ENCODE data around the gene MYO1B. TPM values are rescaled to one million over a fixed set of nuclear protein-coding genes. Genes with fewer than 3 reads are reported as not detected.

Gene MYO1B
- total RNA-seq, 3 donors from 2014 or later (not counting 1 experiment from before 2014, with no cell fraction given): 0.21 to 0.80 (median 0.29) TPM

GRCh38 chr2:191399601-191400000 is 154.4 kb downstream of the MYO1B start:
- H3K9me3 ChIP-seq (ENCODE audit: control insufficient read depth, insufficient read depth, low read length): no peaks in the 10 kb centered on the region
- 94% methylated on average over 5 of the region's 5 CpGs for WGBS (ENCODE audit: insufficient coverage)
- intact Hi-C loops (cut with micrococcal nuclease): no loop called here
- no peaks in the 10 kb centered on the region for H3K27me3 ChIP-seq (ENCODE audit: control insufficient read depth, insufficient read depth, low read length)
- Mint-ChIP-seq H3K27ac (no peak overlapping the region), H3K36me3 (no peaks in the 10 kb centered on the region), H3K4me3 (no peak overlapping the region), H3K4me1 (peaks cover 0 to 3% of the 10 kb centered on the region in 2 donors), H3K9me3 (no peaks in the 10 kb centered on the region), H3K27me3 (ENCODE audit: low read depth in 2 of 2) (peaks cover 2 to 17% of the 10 kb centered on the region in 2 donors)
- H3K4me3 ChIP-seq (ENCODE audit: low read length): no peak overlapping the region
- no peak for DNase-seq
- no peaks in the 10 kb centered on the region for H3K36me3 ChIP-seq (ENCODE audit: control insufficient read depth, insufficient read depth, low read length)
- no peaks in the 10 kb centered on the region for H3K4me1 ChIP-seq (ENCODE audit: control insufficient read depth, insufficient read depth, low read length)
- no peak overlapping the region for H3K27ac ChIP-seq (ENCODE audit: low read length)
- no peak for TF ChIP-seq CTCF (IDR thresholded peaks at IDR 0.05)
- no peak for ATAC-seq

- no peak overlapping the region for H3K27ac ChIP-seq (ENCODE audit: low read length)
- Mint-ChIP-seq H3K36me3 (no peaks in the 10 kb centered on the region), H3K4me1 (peaks cover 0 to 10% of the 10 kb centered on the region in 2 donors), H3K4me3 (no peak overlapping the region), H3K27me3 (ENCODE audit: low read depth in 2 of 2) (peaks cover 5 to 11% of the 10 kb centered on the region in 2 donors), H3K27ac (no peak overlapping the region), H3K9me3 (no peaks in the 10 kb centered on the region)
- intact Hi-C loops (cut with micrococcal nuclease): no loop called here
- no peaks in the 10 kb centered on the region for H3K27me3 ChIP-seq (ENCODE audit: control insufficient read depth, insufficient read depth, low read length)
- no CpG with 5 or more reads among the region's 1 CpG for WGBS (ENCODE audit: insufficient coverage)
- H3K36me3 ChIP-seq (ENCODE audit: control insufficient read depth, insufficient read depth, low read length): no peaks in the 10 kb centered on the region
- H3K4me1 ChIP-seq (ENCODE audit: control insufficient read depth, insufficient read depth, low read length): no peaks in the 10 kb centered on the region
- TF ChIP-seq CTCF (IDR thresholded peaks at IDR 0.05): no peak
- DNase-seq (no peak), ATAC-seq (no peak)
- no peak overlapping the region for H3K4me3 ChIP-seq (ENCODE audit: low read length)
- H3K9me3 ChIP-seq (ENCODE audit: control insufficient read depth, insufficient read depth, low read length): no peaks in the 10 kb centered on the region
These were observed 156.1 kb downstream of the MYO1B start for GRCh38 chr2:191401287-191401686.

GRCh38 chr2:191402966-191403565 is 157.9 kb downstream of the MYO1B start:
- no peak for ATAC-seq
- no peak for DNase-seq
- 92% methylated on average over 2 of the region's 3 CpGs for WGBS (ENCODE audit: insufficient coverage)
- Mint-ChIP-seq H3K4me1 (peaks cover 0 to 10% of the 10 kb centered on the region in 2 donors), H3K36me3 (no peaks in the 10 kb centered on the region), H3K4me3 (no peak overlapping the region), H3K27ac (no peak overlapping the region), H3K27me3 (ENCODE audit: low read depth in 2 of 2) (peaks cover 5 to 7% of the 10 kb centered on the region in 2 donors), H3K9me3 (no peaks in the 10 kb centered on the region)
- H3K9me3 ChIP-seq (ENCODE audit: control insufficient read depth, insufficient read depth, low read length): no peaks in the 10 kb centered on the region
- no peak for TF ChIP-seq CTCF (IDR thresholded peaks at IDR 0.05)
- no peaks in the 10 kb centered on the region for H3K4me1 ChIP-seq (ENCODE audit: control insufficient read depth, insufficient read depth, low read length)
- intact Hi-C loops (cut with micrococcal nuclease): no loop called here
- H3K4me3 ChIP-seq (ENCODE audit: low read length): no peak overlapping the region
- no peaks in the 10 kb centered on the region for H3K36me3 ChIP-seq (ENCODE audit: control insufficient read depth, insufficient read depth, low read length)
- H3K27ac ChIP-seq (ENCODE audit: low read length): no peak overlapping the region
- no peaks in the 10 kb centered on the region for H3K27me3 ChIP-seq (ENCODE audit: control insufficient read depth, insufficient read depth, low read length)

- Mint-ChIP-seq H3K27me3 (ENCODE audit: low read depth in 2 of 2) (peaks cover 5 to 7% of the 10 kb centered on the region in 2 donors), H3K4me1 (peaks cover 0 to 10% of the 10 kb centered on the region in 2 donors), H3K36me3 (no peaks in the 10 kb centered on the region), H3K27ac (no peak overlapping the region), H3K4me3 (no peak overlapping the region), H3K9me3 (no peaks in the 10 kb centered on the region)
- ATAC-seq (no peak), DNase-seq (no peak)
- 0% methylated on average over 1 of the region's 1 CpG for WGBS (ENCODE audit: insufficient coverage)
- Histone ChIP-seq H3K9me3 (ENCODE audit: control insufficient read depth, insufficient read depth, low read length) (no peaks in the 10 kb centered on the region), H3K4me3 (ENCODE audit: low read length) (no peak overlapping the region), H3K27me3 (ENCODE audit: control insufficient read depth, insufficient read depth, low read length) (no peaks in the 10 kb centered on the region), H3K27ac (ENCODE audit: low read length) (no peak overlapping the region), H3K36me3 (ENCODE audit: control insufficient read depth, insufficient read depth, low read length) (no peaks in the 10 kb centered on the region), H3K4me1 (ENCODE audit: control insufficient read depth, insufficient read depth, low read length) (no peaks in the 10 kb centered on the region)
- TF ChIP-seq CTCF (IDR thresholded peaks at IDR 0.05): no peak
- intact Hi-C loops (cut with micrococcal nuclease): no loop called here
These were observed 159.4 kb downstream of the MYO1B start for GRCh38 chr2:191404568-191404991.
